Left lung (tissue), 10 donors: Measurements from ENCODE around the gene HYOU1. TPM values are rescaled to one million over a fixed set of nuclear protein-coding genes. Genes with fewer than 3 reads are reported as not detected.

Experiments
- ATAC-seq: fragments of 200-7000 bp; cut with Tn5 transposase; one replicate; pipeline ENCODE4 v1.9.1; 2020; ENCODE audit warnings: moderate library complexity
- DNase-seq, 4 donors: peaks; one replicate each; pipeline ENCODE4 v3.0.0-alpha.2; 2013 to 2020
- H3K27ac ChIP-seq, 2 donors: fragments of 200-600 bp; sonication (generic) in 1 of 2; one replicate each; pipeline versions ENCODE4 v1.5.0 to v1.8.0; 2020 to 2021
- H3K27me3 ChIP-seq, 2 donors: fragments of 200-600 bp; sonication (generic) in 1 of 2; one replicate each; pipeline versions ENCODE4 v1.5.0 to v1.8.0; 2020 to 2021
- H3K36me3 ChIP-seq, 2 donors: fragments of 200-600 bp; sonication (generic) in 1 of 2; one replicate each; pipeline versions ENCODE4 v1.5.0 to v1.8.0; 2020 to 2021
- H3K4me1 ChIP-seq, 2 donors: fragments of 200-600 bp; one replicate each; pipeline ENCODE4 v1.8.0; 2021
- H3K4me3 ChIP-seq, 2 donors: fragments of 200-600 bp; sonication (generic) in 1 of 2; one replicate each; pipeline versions ENCODE4 v1.5.0 to v1.8.0; 2020 to 2021; ENCODE audit warnings: mild to moderate bottlenecking in 1 of 2
- H3K9me3 ChIP-seq, 2 donors: fragments of 200-600 bp; sonication (generic) in 1 of 2; one replicate each; pipeline versions ENCODE4 v1.5.0 to v1.8.0; 2020 to 2021
- intact Hi-C, 2 donors: fragments of 100-400 bp; cut with DNase I; formaldehyde crosslinking; loops; one replicate each; pipeline versions ENCODE4 v1.11.2 to v1.14.2; 2022
- polyA plus RNA-seq, 6 donors: library from polyadenylated mRNA; unstranded; fragments of 120-200 nt; gene quantifications; one replicate each; pipeline ENCODE4 v1.2.1, GENCODE V29; 2013; ENCODE audit not compliant: insufficient read length in 6 of 6
- total RNA-seq, 2 donors: library from RNA; stranded (reverse); fragmentation: NEBNext Ultra II Directional; extraction: Animal tissue kit (Norgen Biotek cat#: 25700); gene quantifications; one replicate each; pipeline ENCODE4 v1.2.1, GENCODE V29; 2021
- TF ChIP-seq, protein P1 (sequence below), 2 donors: fragments of 200-600 bp; sonication (generic) in 1 of 2; IDR thresholded peaks; one replicate each; pipeline versions ENCODE4 v1.5.0 to v1.8.0; 2021; ENCODE audit warnings: antibody characterized with exemption in 2 of 2
- donor health status: DM: no; HTN: yes; CAD: no.
- donor health status: DM: no; HTN: no; CAD: no.

Gene HYOU1
- total and polyA plus RNA-seq, 8 donors: 66.2 to 272 (median 84.1) TPM

GRCh38 chr11:119056421-119056999, 495 bp downstream of the HYOU1 start:
- intact Hi-C loops: no loop called here
- Histone ChIP-seq H3K27ac (peak overlapping the region; percentile 65 to 87), H3K4me3 (peak overlapping the region; percentile 84 to 97), H3K36me3 (peaks cover 0 to 39% of the 10 kb centered on the region in 2 donors), H3K9me3 (no peaks in the 10 kb centered on the region), H3K27me3 (no peaks in the 10 kb centered on the region), H3K4me1 (peaks cover 20 to 34% of the 10 kb centered on the region in 2 donors)
- ATAC-seq (peak; percentile 16), DNase-seq (peak in 2 of 4 donors; percentile 51 to 86)
- TF ChIP-seq, protein P1, sequence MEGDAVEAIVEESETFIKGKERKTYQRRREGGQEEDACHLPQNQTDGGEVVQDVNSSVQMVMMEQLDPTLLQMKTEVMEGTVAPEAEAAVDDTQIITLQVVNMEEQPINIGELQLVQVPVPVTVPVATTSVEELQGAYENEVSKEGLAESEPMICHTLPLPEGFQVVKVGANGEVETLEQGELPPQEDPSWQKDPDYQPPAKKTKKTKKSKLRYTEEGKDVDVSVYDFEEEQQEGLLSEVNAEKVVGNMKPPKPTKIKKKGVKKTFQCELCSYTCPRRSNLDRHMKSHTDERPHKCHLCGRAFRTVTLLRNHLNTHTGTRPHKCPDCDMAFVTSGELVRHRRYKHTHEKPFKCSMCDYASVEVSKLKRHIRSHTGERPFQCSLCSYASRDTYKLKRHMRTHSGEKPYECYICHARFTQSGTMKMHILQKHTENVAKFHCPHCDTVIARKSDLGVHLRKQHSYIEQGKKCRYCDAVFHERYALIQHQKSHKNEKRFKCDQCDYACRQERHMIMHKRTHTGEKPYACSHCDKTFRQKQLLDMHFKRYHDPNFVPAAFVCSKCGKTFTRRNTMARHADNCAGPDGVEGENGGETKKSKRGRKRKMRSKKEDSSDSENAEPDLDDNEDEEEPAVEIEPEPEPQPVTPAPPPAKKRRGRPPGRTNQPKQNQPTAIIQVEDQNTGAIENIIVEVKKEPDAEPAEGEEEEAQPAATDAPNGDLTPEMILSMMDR (IDR thresholded peaks at IDR 0.05): no peak

GRCh38 chr11:119055901-119056300, 1.1 kb downstream of the HYOU1 start:
- no peaks in the 10 kb centered on the region for H3K27me3 ChIP-seq
- TF ChIP-seq, protein P1 (IDR thresholded peaks at IDR 0.05): no peak
- no peaks in the 10 kb centered on the region for H3K9me3 ChIP-seq
- ATAC-seq: no peak
- no peak for DNase-seq
- peak overlapping the region; percentile 84 to 97 for H3K4me3 ChIP-seq
- H3K27ac ChIP-seq: no peak overlapping the region
- intact Hi-C loops: no loop called here
- H3K36me3 ChIP-seq: peaks cover 0 to 46% of the 10 kb centered on the region in 2 donors
- peaks cover 20 to 34% of the 10 kb centered on the region in 2 donors for H3K4me1 ChIP-seq

- intact Hi-C loops: no loop called here
- Histone ChIP-seq H3K36me3 (peaks cover 0 to 60% of the 10 kb centered on the region in 2 donors), H3K9me3 (no peaks in the 10 kb centered on the region), H3K27ac (no peak overlapping the region), H3K27me3 (no peaks in the 10 kb centered on the region), H3K4me3 (no peak overlapping the region), H3K4me1 (peaks cover 20 to 34% of the 10 kb centered on the region in 2 donors)
- DNase-seq (no peak), ATAC-seq (no peak)
- TF ChIP-seq, protein P1 (IDR thresholded peaks at IDR 0.05): no peak
Measured at GRCh38 chr11:119054418-119054817, 2.6 kb downstream of the HYOU1 start.

DNA sequence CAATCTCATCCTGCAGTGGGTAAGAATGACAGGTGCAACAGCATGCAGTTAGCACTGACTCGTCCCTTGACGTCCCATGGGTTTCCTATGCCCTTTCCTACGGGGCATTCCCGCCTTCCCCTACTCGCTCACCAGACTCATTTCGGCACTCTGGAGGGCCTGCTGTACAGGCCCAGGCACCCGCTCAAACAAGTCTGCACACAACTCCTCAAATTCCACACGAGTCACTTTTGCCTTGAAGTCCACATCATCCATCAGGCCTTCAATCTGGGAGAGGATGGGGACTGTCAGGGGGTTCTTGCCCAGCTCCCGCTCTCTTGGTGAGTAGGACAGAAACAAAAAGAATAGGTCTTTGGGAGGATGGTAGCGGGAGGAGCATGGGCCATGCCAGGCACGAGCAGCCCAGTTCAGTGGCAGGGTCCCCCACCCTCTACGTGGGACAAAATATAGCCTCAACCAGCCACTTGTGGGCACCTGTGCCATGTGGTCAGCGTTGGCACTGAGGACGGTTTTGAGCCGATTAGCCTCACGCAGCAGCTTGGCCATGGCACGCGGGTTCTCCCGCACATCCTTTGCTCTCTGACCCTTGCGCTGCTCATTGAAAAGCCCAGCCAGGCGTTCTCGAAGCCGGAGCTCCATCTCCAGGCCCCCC, 4.7 kb downstream of the HYOU1 start:
- ATAC-seq: no peak
- Histone ChIP-seq H3K27ac (no peak overlapping the region), H3K4me1 (peaks cover 12 to 25% of the 10 kb centered on the region in 2 donors), H3K36me3 (peaks cover 0 to 82% of the 10 kb centered on the region in 2 donors), H3K9me3 (no peaks in the 10 kb centered on the region), H3K4me3 (no peak overlapping the region), H3K27me3 (no peaks in the 10 kb centered on the region)
- TF ChIP-seq, protein P1 (IDR thresholded peaks at IDR 0.05): no peak
- intact Hi-C loops: no loop called here
- no peak for DNase-seq

DNA sequence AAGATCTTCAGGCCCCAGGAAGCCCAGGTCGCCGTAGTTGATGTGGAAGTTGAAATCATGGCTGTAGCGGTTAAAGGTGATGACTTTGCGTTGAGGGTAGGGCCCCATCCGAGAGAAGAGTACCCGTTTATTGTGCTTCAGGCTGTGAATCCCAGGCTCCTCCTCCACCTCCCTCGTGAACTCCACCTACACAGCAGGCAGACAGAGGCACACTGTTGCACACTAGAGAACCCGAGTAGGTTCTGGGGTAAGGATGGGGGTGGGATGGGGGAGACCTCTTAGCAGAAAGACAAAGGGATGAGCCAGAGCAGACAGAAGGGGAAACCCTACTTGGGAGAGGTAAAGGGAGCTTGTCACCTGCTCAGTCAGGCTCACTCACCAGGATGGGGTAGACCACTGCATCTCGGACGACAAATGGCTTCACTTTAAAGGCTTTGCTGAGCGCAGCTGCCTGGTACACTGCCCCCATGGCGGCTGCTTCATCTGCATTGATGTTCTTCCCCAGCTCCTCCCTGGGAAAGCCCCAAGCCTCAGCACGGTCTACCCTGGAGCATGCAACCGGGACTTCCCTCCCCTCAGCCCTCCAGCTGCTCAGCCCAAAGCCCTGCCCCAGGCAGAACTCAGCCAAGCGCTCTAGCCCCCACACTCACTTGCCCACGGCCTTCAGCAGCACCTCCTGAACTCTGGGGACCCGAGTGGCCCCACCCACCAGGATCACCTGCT, 5.4 kb downstream of the HYOU1 start:
- peak in 1 of 4 donors; percentile 39 for DNase-seq
- TF ChIP-seq, protein P1 (IDR thresholded peaks at IDR 0.05): no peak
- H3K36me3 ChIP-seq: peaks cover 0 to 89% of the 10 kb centered on the region in 2 donors

More for the DNA sequence above, 5.4 kb downstream of the HYOU1 start:
- intact Hi-C loops: no loop called here
- Histone ChIP-seq H3K4me3 (no peak overlapping the region), H3K9me3 (no peaks in the 10 kb centered on the region), H3K27me3 (no peaks in the 10 kb centered on the region), H3K27ac (no peak overlapping the region), H3K4me1 (peaks cover 12 to 25% of the 10 kb centered on the region in 2 donors)
- ATAC-seq: no peak
